Lower leg skin (tissue), 4 donors: ENCODE results near the gene SPPL2B. TPM values are rescaled to one million over a fixed set of nuclear protein-coding genes. Genes with fewer than 3 reads are reported as not detected.

Experiments
- DNase-seq, 2 donors: peaks; one replicate each; pipeline ENCODE4 v3.0.0-alpha.2; 2019; ENCODE audit warnings: low spot score in 2 of 2
- H3K4me3 ChIP-seq: fragments of 200-600 bp; sonication (generic); 2 replicates; pipeline ENCODE4 v1.5.1; 2017; ENCODE audit warnings: mild to moderate bottlenecking, low read depth; ENCODE audit not compliant: poor library complexity, severe bottlenecking
- CTCF ChIP-seq, 3 donors: fragments of 450-650 bp; IDR thresholded peaks; one replicate each; pipeline ENCODE4 v1.5.1; 2016; ENCODE audit warnings: antibody characterized with exemption in 3 of 3, mild to moderate bottlenecking in 3 of 3, moderate library complexity in 2 of 3
- POLR2A ChIP-seq, 2 donors: fragments of 450-650 bp; IDR thresholded peaks; one replicate each; pipeline ENCODE4 v1.6.1; 2016 to 2017; ENCODE audit warnings: antibody characterized with exemption in 2 of 2, mild to moderate bottlenecking in 1 of 2, moderate library complexity in 1 of 2
- WGBS, 2 donors: methylation state at CpG; one replicate each; pipeline ENCODE4 v1.1.5; 2018; 5-methylcytosine and 5-hydroxymethylcytosine counted together
- intact Hi-C: fragments of 100-400 bp; cut with DNase I; formaldehyde crosslinking; loops from one replicate; pipeline ENCODE4 v1.15.0; 2023; ENCODE audit warnings: low total_unique reads
- total RNA-seq, 4 donors: library from RNA; depleted of rRNA; stranded (reverse); fragments of >200 nt; gene quantifications; one replicate each; pipeline ENCODE4 v1.1.0, GENCODE V29; 2016

The SPPL2B gene
- total RNA-seq, 4 donors from 2014 or later: 36.1 to 84.7 (median 51.0) TPM

DNA sequence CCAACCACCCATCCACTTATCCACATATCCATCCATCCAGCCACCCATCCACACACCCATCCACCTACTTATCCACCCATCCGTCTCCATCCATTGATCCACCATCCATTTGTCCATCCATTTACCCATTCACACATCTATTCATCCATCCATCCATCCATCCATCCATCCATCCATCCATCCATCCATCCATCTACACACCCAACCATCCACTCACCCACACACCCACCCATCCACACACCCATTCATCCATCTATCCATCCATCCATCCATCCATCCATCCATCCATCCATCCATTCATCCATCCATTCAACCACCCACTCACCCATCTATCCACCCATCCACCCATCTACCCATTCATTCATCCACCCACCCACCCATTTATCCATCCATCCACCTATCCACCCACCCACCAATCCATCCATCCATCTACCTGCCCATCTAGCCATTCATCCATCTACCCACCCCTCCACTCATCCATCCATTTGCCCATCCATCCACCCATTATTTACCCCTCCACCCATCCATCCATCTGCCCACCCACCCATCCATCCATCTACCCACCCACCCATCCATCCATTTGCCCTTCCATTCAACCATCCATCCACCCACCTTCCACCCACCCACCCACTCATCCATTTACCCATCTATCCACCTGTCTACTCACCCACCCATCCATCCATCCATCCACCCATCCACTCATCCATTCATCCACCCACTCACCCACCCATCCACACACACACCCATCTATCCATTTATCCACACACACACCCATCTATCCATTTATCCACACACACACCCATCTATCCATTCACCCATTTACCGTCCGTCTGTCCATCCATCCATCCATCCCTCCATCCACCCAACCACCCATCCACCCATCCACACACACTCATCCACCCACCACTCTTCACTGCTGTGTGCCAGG, 29.1 kb downstream of the SPPL2B start:
- intact Hi-C loops: no loop called here
- 96 to 97% methylated on average over 3 of the region's 3 CpGs for WGBS, 2 donors
- H3K4me3 ChIP-seq: no peak overlapping the region
- no peak for TF ChIP-seq POLR2A (IDR thresholded peaks at IDR 0.05)
- TF ChIP-seq CTCF (IDR thresholded peaks at IDR 0.05): no peak
- DNase-seq: no peak

DNA sequence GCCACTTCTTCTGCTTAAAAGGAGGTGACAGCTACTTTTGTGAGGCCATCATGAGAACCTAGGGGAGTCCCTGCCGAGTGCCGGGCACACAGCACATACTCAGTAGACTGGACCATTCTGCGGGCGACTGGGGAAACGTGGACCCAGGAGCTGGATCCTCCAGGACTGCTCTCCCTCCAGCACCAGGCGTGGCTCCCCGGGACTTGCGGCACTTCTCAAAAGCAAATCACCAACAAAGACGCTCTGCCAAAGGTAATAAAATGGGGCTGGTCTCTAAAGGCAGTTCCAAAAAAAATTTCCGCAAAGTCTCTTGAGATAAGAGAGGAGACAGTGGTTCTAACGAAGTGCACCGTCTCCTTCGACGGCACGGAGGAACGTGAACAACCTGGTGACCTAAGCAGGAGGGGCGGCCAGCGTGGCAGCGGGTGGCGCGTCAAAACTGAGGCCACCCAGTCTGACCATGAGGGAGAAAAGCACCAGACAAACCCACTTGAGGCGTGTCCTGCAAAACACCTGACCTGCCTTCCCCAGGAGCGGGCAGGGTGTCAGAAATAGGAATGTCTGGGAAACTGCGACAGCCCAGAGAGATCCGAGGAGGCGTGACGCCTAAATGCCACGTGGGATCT, 30.2 kb downstream of the SPPL2B start:
- intact Hi-C loops: no loop called here
- TF ChIP-seq CTCF (IDR thresholded peaks at IDR 0.05): no peak
- TF ChIP-seq POLR2A (IDR thresholded peaks at IDR 0.05): no peak
- no peak overlapping the region for H3K4me3 ChIP-seq
- no peak for DNase-seq
- 58 to 65% methylated on average over 26 to 28 of the region's 28 CpGs for WGBS, 2 donors

GRCh38 chr19:2359992-2360685, 31.7 kb downstream of the SPPL2B start, which contains the start of gene TMPRSS9:
Gene TMPRSS9 (plus strand): TSS chr19:2360265. CDS start chr19:2389786, 29,521 bp downstream.
- no peak for DNase-seq
- no peak for TF ChIP-seq POLR2A (IDR thresholded peaks at IDR 0.05)
- no peak for TF ChIP-seq CTCF (IDR thresholded peaks at IDR 0.05)
- no peak within 1 kb of the TSS for H3K4me3 ChIP-seq
- WGBS, 2 donors: 24 to 31% methylated on average over 23 to 34 of the region's 44 CpGs
- intact Hi-C loops: no loop called here

GRCh38 chr19:2360833-2361232, 32.3 kb downstream of the SPPL2B start:
- no peak for TF ChIP-seq CTCF (IDR thresholded peaks at IDR 0.05)
- TF ChIP-seq POLR2A (IDR thresholded peaks at IDR 0.05): no peak
- intact Hi-C loops: no loop called here
- H3K4me3 ChIP-seq: no peak overlapping the region
- no peak for DNase-seq
- WGBS, 2 donors: 48 to 67% methylated on average over 10 of the region's 11 CpGs

GRCh38 chr19:2361246-2362045, 33.0 kb downstream of the SPPL2B start:
- DNase-seq: no peak
- no peak for TF ChIP-seq POLR2A (IDR thresholded peaks at IDR 0.05)
- no peak for TF ChIP-seq CTCF (IDR thresholded peaks at IDR 0.05)
- H3K4me3 ChIP-seq: no peak overlapping the region
- WGBS, 2 donors: 25% methylated on average over 19 to 23 of the region's 24 CpGs
- intact Hi-C loops: no loop called here
